ENCODE data around the gene LSM2.

The LSM2 gene

DNA sequence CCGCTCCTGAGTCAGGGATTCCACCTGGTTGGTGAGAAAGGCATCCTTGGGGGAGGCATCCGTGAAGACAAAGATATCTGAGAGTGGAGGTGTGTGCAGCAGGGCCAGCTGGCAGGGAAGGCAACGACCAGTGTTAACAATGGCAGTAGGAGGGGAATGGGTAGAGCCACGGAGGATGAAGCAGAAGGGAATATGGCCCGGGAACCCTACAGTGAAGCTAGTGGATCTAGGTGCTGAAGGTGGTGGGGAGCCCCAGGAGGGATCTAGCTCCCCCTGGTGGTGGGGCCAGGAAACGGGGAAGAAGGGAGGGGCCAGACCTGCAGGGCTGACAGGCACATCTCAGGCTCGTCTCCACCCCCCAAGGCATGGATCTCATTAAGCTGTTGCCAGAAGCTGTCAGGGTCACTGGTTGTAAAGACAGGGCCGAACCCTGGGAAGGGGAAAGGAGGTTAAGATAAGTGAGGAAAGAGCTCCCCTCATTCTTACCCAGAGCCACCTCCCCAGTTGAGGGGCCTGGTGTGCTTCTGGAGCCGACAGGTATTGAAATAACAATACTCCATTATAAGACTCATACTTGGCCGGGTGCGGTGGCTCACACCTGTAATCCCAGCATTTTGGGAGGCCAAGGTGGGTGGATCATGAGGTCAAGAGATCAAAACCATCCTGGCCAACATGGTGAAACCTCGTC lies 36.9 kb downstream of the LSM2 start:
- no peak overlapping the region for H3K4me3 ChIP-seq (ENCODE audit: low read depth, low read length)
- no peak for DNase-seq (ENCODE audit: low read depth)
- TF ChIP-seq, protein P1, sequence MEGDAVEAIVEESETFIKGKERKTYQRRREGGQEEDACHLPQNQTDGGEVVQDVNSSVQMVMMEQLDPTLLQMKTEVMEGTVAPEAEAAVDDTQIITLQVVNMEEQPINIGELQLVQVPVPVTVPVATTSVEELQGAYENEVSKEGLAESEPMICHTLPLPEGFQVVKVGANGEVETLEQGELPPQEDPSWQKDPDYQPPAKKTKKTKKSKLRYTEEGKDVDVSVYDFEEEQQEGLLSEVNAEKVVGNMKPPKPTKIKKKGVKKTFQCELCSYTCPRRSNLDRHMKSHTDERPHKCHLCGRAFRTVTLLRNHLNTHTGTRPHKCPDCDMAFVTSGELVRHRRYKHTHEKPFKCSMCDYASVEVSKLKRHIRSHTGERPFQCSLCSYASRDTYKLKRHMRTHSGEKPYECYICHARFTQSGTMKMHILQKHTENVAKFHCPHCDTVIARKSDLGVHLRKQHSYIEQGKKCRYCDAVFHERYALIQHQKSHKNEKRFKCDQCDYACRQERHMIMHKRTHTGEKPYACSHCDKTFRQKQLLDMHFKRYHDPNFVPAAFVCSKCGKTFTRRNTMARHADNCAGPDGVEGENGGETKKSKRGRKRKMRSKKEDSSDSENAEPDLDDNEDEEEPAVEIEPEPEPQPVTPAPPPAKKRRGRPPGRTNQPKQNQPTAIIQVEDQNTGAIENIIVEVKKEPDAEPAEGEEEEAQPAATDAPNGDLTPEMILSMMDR (IDR thresholded peaks at IDR 0.05; ENCODE audit: control insufficient read depth, extremely low read depth, insufficient read depth), result peak; percentile 78

DNA sequence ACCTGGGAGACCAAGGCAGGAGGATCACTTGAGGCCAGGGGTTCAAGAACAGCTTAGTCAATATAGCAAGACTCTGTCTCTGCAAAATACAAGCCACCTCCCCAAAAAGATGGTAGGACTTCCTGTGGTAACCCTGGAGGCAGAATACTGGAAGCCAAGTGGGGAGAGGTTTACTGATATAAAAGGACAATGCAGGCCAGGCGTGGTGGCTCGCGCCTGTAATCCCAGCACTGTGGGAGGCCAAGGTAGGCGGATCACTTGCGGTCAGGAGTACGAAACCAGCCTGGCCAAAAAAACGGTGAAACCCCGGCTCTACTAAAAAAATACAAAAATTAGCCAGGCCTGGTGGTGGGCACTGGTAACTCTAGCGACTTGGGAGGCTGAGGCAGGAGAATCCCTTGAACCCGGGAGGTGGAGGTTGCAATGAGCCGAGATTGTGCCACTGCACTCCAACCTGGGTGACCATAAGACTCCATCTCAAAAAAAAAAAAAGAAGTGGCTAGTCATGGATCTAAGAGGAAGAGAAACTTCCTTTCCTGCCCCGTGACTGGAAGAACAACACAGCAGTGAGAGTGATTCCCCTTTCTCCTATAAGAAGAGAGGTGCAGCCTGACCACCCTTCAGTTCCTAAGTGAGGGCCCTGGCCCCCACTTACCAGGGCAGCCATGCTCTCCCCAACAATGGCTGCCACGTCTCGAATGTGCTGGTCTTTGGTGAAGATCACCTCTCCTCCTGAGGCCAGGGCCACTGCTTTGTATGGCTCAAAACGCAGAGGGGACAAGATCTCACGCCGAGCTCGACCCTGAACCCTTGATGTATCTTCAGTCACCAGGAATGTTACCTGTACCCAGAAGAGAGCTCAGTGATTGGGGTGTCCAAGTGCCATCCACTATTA lies 38.2 kb downstream of the LSM2 start:
- TF ChIP-seq, protein P1 (IDR thresholded peaks at IDR 0.05; ENCODE audit: control insufficient read depth, extremely low read depth, insufficient read depth), result no peak
- no peak for DNase-seq (ENCODE audit: low read depth)
- no peak overlapping the region for H3K4me3 ChIP-seq (ENCODE audit: low read depth, low read length)

DNA sequence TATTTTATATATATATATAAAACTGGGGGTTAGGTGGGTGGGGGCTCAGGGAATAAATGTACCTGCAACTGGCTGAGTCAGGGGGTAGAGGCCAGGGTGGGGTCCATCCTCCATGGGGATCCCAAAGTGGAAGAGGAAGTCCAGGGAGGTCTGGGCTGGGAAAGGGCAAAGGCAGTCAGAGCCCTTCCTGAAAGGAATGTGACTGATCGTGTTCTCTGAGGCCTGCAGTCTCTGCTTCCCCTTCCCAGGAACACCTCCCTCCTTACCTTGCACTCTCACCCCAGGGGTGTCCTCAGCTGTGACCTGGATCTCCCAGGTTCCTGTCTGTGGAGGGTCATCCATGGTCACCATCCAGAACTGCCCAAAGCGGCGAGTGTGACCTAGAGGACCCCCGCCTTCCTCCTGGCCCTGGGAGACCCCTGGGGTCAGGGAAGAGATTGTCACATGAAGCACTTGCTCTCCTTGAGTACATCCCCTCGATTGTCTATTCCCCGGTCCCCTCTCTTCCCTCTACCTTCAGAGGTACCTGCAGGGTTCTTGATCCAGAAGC lies 39.6 kb downstream of the LSM2 start:
- no peak for DNase-seq (ENCODE audit: low read depth)
- TF ChIP-seq, protein P1 (IDR thresholded peaks at IDR 0.05; ENCODE audit: control insufficient read depth, extremely low read depth, insufficient read depth), result no peak
- H3K4me3 ChIP-seq (ENCODE audit: low read depth, low read length), result no peak overlapping the region

DNA sequence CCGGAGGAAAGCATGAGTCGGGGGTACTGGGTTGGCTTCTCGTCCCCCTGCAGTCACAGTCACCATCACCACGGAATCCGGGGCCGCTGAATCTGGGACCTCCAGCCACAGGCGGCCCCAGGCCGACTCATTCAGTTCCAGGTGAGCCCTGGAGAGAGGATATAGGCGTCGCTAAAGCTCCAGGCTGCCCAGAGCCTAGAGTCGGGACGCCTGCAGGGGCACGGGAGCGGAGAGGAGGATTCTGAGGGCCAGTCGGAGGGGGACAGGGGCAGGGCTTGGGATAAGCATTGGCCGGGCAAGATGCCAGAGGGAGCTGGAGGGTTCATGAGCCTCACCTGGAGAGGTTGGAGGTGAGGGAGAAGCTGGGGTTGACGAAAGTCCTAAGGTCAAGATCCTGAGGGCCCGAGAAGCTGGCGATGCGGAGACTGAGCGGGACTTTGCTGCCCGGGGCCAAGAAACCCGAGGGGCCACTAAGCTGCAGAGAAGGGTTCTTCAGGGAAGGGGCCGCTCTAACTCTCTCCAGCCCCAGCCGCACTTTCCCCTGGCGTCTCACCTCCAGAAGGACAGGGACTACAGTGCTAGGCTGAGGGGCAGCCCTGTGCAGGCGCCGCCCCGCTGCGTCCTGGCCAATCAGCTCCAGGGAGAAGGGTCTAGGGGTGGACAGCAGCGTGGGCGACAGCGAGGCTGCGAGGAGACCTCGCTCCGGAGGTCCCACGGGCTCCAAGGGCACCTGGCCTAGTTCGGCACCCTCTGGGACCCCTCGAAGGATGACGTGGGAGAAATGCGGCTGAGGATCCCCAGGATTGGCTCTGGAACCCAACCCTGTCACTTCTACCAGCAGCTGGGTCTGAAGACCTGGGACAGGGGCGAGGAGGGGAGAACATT lies 40.6 kb downstream of the LSM2 start:
- H3K4me3 ChIP-seq (ENCODE audit: low read depth, low read length), result no peak overlapping the region
- no peak for DNase-seq (ENCODE audit: low read depth)
- TF ChIP-seq, protein P1 (IDR thresholded peaks at IDR 0.05; ENCODE audit: control insufficient read depth, extremely low read depth, insufficient read depth), result no peak

DNA sequence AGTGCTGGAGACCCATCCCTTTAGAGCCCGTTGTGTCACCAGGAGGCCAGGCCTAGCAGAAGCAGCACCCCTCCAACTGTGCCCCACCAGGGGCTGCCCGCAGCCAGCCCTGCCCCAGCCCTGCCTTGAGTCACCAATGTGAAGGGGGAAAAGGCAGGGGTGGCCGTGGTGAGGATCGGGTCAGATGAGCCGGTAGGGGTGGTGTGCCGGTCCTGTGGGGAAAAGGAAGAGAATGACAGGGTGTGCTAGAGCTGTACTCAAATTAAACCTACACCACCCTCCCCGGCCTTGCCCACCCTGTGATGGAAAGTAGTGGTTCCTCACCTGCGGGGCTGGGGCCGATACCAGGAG lies 41.2 kb downstream of the LSM2 start:
- TF ChIP-seq, protein P1 (IDR thresholded peaks at IDR 0.05; ENCODE audit: control insufficient read depth, extremely low read depth, insufficient read depth), result no peak
- DNase-seq (ENCODE audit: low read depth), result no peak
- H3K4me3 ChIP-seq (ENCODE audit: low read depth, low read length), result no peak overlapping the region

DNA sequence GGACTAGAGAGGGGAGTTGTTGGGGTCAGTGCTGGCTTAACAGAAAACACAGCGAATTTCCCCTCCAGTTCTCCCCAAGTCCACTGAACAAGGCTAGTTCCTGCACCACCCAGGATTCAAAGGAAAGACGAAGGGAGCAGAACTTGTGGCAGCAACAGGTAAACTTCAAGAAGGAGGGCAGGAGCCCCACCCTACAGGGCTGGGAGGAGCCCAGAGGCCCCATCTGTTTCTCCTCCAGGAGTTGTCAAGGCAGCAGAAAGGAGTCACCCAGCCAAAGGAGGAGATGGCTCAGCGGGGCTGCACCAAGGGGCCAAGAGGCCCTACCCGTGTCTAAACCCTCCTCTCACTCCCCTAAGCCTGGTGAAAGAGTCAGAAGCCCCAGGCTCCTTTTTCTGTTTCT lies 42.6 kb downstream of the LSM2 start:
- TF ChIP-seq, protein P1 (IDR thresholded peaks at IDR 0.05; ENCODE audit: control insufficient read depth, extremely low read depth, insufficient read depth), result no peak
- no peak for DNase-seq (ENCODE audit: low read depth)
- H3K4me3 ChIP-seq (ENCODE audit: low read depth, low read length), result no peak overlapping the region

Measured in LNCaP clone FGC (cell line).